Gastroesophageal sphincter (tissue), 4 donors: ENCODE data around the gene CCNI. TPM values are rescaled to one million over a fixed set of nuclear protein-coding genes. Genes with fewer than 3 reads are reported as not detected.

Source experiments
- ATAC-seq: fragments of 150-250 bp; one replicate; pipeline ENCODE4 v1.9.1; 2016; ENCODE audit warnings: mild to moderate bottlenecking, moderate library complexity
- H3K27ac ChIP-seq, 4 donors: fragments of 200-600 bp; sonication (generic) in 3 of 4; 1 replicate in 3 of 4; 2 replicates in 1 of 4; pipeline ENCODE4 v1.5.1; 2016 to 2019
- H3K27me3 ChIP-seq: fragments of 200-600 bp; sonication (generic); one replicate; pipeline ENCODE4 v1.5.1; 2019
- H3K36me3 ChIP-seq, 2 donors: fragments of 200-600 bp; sonication (generic); one replicate each; pipeline ENCODE4 v1.5.1; 2019; ENCODE audit warnings: control low read depth in 1 of 2
- H3K4me1 ChIP-seq, 3 donors: fragments of 200-600 bp; sonication (generic); 1 replicate in 2 of 3; 2 replicates in 1 of 3; pipeline ENCODE4 v1.5.1; 2016 to 2019; ENCODE audit warnings: control low read depth in 2 of 3
- H3K4me3 ChIP-seq, 2 donors: fragments of 200-600 bp; sonication (generic); one replicate each; pipeline ENCODE4 v1.5.1; 2019; ENCODE audit warnings: mild to moderate bottlenecking in 1 of 2, moderate library complexity in 1 of 2
- H3K9me3 ChIP-seq, 3 donors: fragments of 200-600 bp; sonication (generic); one replicate each; pipeline ENCODE4 v1.5.1; 2017 to 2019; ENCODE audit warnings: control low read depth in 2 of 3
- EP300 ChIP-seq: sonication (generic); formaldehyde crosslinking; IDR thresholded peaks from one replicate; pipeline ENCODE4 v1.6.1; 2017; ENCODE audit warnings: antibody characterized with exemption, mild to moderate bottlenecking
- POLR2A ChIP-seq, 2 donors: fragments of 450-650 bp; IDR thresholded peaks; one replicate each; pipeline ENCODE4 v1.6.1; 2017; ENCODE audit warnings: antibody characterized with exemption in 2 of 2, mild to moderate bottlenecking in 2 of 2, moderate library complexity in 1 of 2
- POLR2AphosphoS5 ChIP-seq: sonication (generic); formaldehyde crosslinking; IDR thresholded peaks from one replicate; pipeline ENCODE4 v1.6.1; 2017; ENCODE audit warnings: antibody characterized with exemption
- WGBS, 2 donors: methylation state at CpG; one replicate each; pipeline ENCODE4 v1.1.5; 2018; ENCODE audit warnings: low coverage in 1 of 2; 5-methylcytosine and 5-hydroxymethylcytosine counted together
- total RNA-seq, 4 donors: library from RNA; depleted of rRNA; stranded (reverse); fragments of >200 nt; gene quantifications; one replicate each; pipeline ENCODE4 v1.1.0, GENCODE V29; 2016
- TF ChIP-seq, protein P1 (sequence below), 4 experiments: fragments of 200-600 bp in 2 of 4; fragments of 450-650 bp in 2 of 4; sonication (generic) in 1 of 4; IDR thresholded peaks; one replicate each; pipeline ENCODE4 v1.5.1; 2017 to 2019; ENCODE audit warnings: antibody characterized with exemption in 4 of 4, mild to moderate bottlenecking in 2 of 4, moderate library complexity in 2 of 4

Gene CCNI
- total RNA-seq, 4 donors from 2014 or later: 307 to 378 (median 358) TPM

DNA sequence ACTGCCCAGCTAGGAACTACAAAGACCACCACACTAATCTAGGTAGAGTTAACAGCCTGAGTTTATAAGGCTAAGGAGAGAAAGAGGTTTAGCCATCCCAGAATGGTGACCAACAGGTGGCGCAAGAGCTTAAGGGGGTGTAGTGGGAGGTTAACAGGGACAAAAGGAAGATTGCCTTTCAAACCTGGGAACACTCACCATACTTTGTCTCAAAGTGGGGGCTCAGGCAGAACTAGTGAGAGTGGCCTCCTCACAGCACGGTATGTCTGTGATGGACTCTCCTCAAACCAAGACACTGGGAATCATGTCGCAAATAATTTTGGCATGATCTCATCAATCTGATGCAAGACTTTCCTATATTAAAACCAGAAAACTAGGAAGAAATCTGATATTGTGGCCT is 23.4 kb downstream of the CCNI start:
- no peak overlapping the region for H3K4me3 ChIP-seq
- no peaks in the 10 kb centered on the region for H3K27me3 ChIP-seq
- peak overlapping the region in 1 of 4 donors; percentile 5 for H3K27ac ChIP-seq
- no peak for ATAC-seq
- 83 to 95% methylated on average over 2 to 3 of the region's 3 CpGs for WGBS, 2 donors
- TF ChIP-seq POLR2AphosphoS5 (no peak), EP300 (no peak), POLR2A (IDR thresholded peaks at IDR 0.05) (no peak)
- TF ChIP-seq, protein P1, sequence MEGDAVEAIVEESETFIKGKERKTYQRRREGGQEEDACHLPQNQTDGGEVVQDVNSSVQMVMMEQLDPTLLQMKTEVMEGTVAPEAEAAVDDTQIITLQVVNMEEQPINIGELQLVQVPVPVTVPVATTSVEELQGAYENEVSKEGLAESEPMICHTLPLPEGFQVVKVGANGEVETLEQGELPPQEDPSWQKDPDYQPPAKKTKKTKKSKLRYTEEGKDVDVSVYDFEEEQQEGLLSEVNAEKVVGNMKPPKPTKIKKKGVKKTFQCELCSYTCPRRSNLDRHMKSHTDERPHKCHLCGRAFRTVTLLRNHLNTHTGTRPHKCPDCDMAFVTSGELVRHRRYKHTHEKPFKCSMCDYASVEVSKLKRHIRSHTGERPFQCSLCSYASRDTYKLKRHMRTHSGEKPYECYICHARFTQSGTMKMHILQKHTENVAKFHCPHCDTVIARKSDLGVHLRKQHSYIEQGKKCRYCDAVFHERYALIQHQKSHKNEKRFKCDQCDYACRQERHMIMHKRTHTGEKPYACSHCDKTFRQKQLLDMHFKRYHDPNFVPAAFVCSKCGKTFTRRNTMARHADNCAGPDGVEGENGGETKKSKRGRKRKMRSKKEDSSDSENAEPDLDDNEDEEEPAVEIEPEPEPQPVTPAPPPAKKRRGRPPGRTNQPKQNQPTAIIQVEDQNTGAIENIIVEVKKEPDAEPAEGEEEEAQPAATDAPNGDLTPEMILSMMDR (IDR thresholded peaks at IDR 0.05): peak; percentile 21 to 58 (median 28)
- H3K4me1 ChIP-seq: peaks cover 0 to 16% (median 0%) of the 10 kb centered on the region in 3 donors
- H3K36me3 ChIP-seq: peaks cover 7 to 87% of the 10 kb centered on the region in 2 donors
- H3K9me3 ChIP-seq: no peaks in the 10 kb centered on the region

DNA sequence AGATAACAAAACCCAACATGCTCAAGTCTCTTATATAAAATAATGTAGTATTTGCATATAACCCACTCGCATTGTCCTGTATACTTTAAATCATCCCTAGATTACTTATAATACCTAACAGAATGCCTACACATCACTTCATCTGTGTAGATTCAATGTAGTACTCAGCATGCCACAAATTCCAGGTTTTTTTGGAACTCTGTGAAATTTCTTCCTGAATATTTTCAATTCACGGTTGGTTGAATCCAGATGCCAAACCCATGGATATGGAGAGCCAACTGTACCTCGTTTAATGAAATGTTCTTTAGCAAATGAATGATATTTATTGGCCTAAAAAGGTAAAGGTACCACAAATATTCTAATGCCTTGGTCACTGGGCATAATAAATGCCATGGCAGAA is 24.8 kb downstream of the CCNI start:
- no peaks in the 10 kb centered on the region for H3K27me3 ChIP-seq
- ATAC-seq: no peak
- H3K9me3 ChIP-seq: no peaks in the 10 kb centered on the region
- H3K4me3 ChIP-seq: no peak overlapping the region
- no peak for TF ChIP-seq POLR2AphosphoS5
- TF ChIP-seq EP300: no peak
- TF ChIP-seq, protein P1 (IDR thresholded peaks at IDR 0.05): no peak
- TF ChIP-seq POLR2A (IDR thresholded peaks at IDR 0.05): no peak
- H3K27ac ChIP-seq: no peak overlapping the region
- 67 to 76% methylated on average over 3 of the region's 3 CpGs for WGBS, 2 donors
- peaks cover 0 to 2% (median 0%) of the 10 kb centered on the region in 3 donors for H3K4me1 ChIP-seq
- H3K36me3 ChIP-seq: peaks cover 7 to 93% of the 10 kb centered on the region in 2 donors

DNA sequence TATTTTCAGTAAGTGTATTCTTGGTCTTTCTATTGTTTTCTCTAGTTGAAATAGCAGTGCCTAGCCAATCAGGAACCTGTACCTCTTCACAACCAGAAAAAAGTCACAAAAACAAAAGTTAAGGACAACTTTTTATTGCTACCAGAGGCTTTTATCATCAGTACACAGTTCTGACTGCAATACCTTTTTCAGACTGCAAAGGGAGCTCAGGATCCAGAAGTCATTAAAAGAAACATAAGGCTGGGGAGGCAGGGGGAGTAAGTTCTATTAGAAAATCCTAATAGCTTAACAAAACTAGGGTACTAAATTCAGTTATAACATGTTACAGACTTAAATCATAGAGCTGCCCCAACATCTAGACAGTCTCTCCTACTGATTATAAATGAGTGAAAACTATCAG is 28.8 kb downstream of the CCNI start:
- Histone ChIP-seq H3K4me3 (no peak overlapping the region), H3K9me3 (no peaks in the 10 kb centered on the region), H3K27ac (peak overlapping the region in 1 of 4 donors; percentile 4), H3K36me3 (peaks cover 2 to 60% of the 10 kb centered on the region in 2 donors), H3K27me3 (no peaks in the 10 kb centered on the region), H3K4me1 (peaks cover 0 to 18% (median 4%) of the 10 kb centered on the region in 3 donors)
- TF ChIP-seq, protein P1 (IDR thresholded peaks at IDR 0.05): peak; percentile 10 to 42 (median 34)
- TF ChIP-seq POLR2AphosphoS5: no peak
- no peak for ATAC-seq

DNA sequence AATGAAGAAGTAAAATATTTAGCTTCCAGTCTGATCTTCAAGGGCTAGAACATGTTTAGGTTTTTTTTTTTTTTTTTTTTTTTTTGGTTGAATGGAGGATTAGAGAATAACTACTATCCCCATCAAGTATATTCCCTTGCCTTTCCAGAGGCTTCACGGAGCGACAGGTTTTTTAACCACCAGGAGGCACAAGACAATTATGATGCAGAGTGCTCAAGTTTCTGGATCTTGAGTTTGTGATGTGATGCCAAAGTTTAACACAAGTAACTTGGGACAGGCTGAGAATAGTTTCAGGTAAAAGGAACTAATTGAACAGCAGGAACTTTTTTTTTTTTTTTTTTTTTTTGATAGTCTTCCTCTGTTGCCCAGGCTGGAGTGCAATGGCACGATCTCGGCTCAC is 30.3 kb downstream of the CCNI start:
- WGBS, 2 donors: 49 to 69% methylated on average over 4 of the region's 4 CpGs
- TF ChIP-seq EP300 (no peak), POLR2AphosphoS5 (no peak), POLR2A (IDR thresholded peaks at IDR 0.05) (no peak)
- TF ChIP-seq, protein P1 (IDR thresholded peaks at IDR 0.05): peak; percentile 11 to 43 (median 26)
- Histone ChIP-seq H3K36me3 (peaks cover 2 to 50% of the 10 kb centered on the region in 2 donors), H3K4me1 (peaks cover 0 to 18% (median 4%) of the 10 kb centered on the region in 3 donors), H3K27me3 (no peaks in the 10 kb centered on the region), H3K4me3 (no peak overlapping the region), H3K27ac (no peak overlapping the region), H3K9me3 (no peaks in the 10 kb centered on the region)
- ATAC-seq: no peak

DNA sequence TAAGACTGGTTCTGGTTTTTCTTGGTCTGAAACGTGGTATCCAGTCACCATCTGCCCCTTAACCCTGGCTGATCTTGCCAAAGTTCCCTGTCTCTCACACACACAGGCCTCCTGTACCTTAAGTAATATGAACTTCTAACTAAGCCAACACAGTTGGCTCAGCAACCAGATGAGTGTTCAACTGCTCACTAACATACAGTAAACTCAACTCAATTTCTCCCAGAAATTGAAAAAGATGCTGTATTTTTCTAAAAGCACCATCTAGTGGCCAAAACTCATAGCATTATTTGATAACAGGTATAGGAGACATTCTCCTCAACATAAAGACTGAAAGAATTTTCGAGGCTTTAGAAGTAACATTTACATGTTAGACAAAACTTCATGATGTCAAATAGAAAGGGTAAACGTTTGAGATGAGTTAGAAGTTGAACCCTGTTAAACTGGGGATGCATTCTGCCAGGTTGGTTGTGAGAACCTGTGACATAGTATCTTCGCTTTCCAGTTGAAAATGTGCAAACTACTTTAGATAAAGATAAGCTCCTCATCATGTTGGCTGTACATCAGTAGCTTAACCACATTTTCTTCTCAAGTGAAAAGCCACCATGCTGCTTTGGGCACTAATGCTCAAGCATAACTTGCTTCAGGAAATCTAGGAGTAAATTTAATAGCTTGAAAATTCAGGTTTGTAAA is 31.2 kb downstream of the CCNI start:
- peak; percentile 54 for ATAC-seq
- no peak overlapping the region for H3K4me3 ChIP-seq
- H3K9me3 ChIP-seq: no peaks in the 10 kb centered on the region
- TF ChIP-seq, protein P1 (IDR thresholded peaks at IDR 0.05): peak; percentile 38 to 61 (median 58)
- TF ChIP-seq EP300: no peak
- peaks cover 2 to 50% of the 10 kb centered on the region in 2 donors for H3K36me3 ChIP-seq
- H3K27me3 ChIP-seq: no peaks in the 10 kb centered on the region
- WGBS, 2 donors: 26 to 47% methylated on average over 2 to 4 of the region's 4 CpGs
- peaks cover 0 to 18% (median 4%) of the 10 kb centered on the region in 3 donors for H3K4me1 ChIP-seq
- peak overlapping the region in 1 of 4 donors; percentile 33 for H3K27ac ChIP-seq
